HepG2 (cell line): ENCODE measurements around the gene HLF. TPM values are rescaled to one million over a fixed set of nuclear protein-coding genes. Genes with fewer than 3 reads are reported as not detected.

Experiments used
- ATAC-seq: fragments of 200-7000 bp; cut with Tn5 transposase; 3 replicates; pipeline ENCODE4 v1.9.1; 2020; ENCODE audit warnings: mild to moderate bottlenecking, moderate library complexity
- BruUV-seq: library from RNA; stranded (reverse); fragments of 400-500 nt; replicated peaks from 2 replicates; lab custom pipeline; 2021; lab: Mats Ljungman, UMichigan
- CTCF ChIA-PET: fragments of 300-600 bp; formaldehyde crosslinking; extraction: SDS; loops from one replicate; lab custom pipeline; 2021; ENCODE audit warnings: low total read pairs, inconsistent platforms, low intra/inter-chr PET ratio; lab: Yijun Ruan, JAX
- POLR2A ChIA-PET: fragments of 350-600 bp; sonication (Branson Sonifier 250); formaldehyde crosslinking; loops from one replicate; lab custom pipeline; 2020; ENCODE audit warnings: antibody characterized with exemption, inconsistent platforms; lab: Yijun Ruan, JAX
- DNase-seq: peaks from one replicate; pipeline ENCODE4 v3.0.0-alpha.2; 2015; ENCODE audit warnings: low spot score
- FAIRE-seq: peaks from 3 replicates; lab custom pipeline; 2011; peaks lifted over from hg19 to GRCh38; lab: Jason Lieb, UNC
- H2AFZ ChIP-seq: one replicate; pipeline ENCODE4 v1.6.1; 2011; ENCODE audit warnings: low read length, inconsistent platforms
- H3K27ac ChIP-seq: fragments of 300-600 bp; 3 replicates; pipeline ENCODE4 v1.8.0; 2011; ENCODE audit warnings: mixed run types, mild to moderate bottlenecking, mixed read lengths, low read length, inconsistent platforms; ENCODE audit not compliant: insufficient read depth; ENCODE audit errors: extremely low read length
- H3K27me3 ChIP-seq, 2 experiments: fragments of 200-600 bp in 1 of 2; 2 replicates in 1 of 2; 3 replicates in 1 of 2; pipeline versions ENCODE4 v1.6.0 to v1.8.0; 2011; ENCODE audit warnings: low read length in 2 of 2, mild to moderate bottlenecking in 2 of 2, moderate library complexity in 2 of 2, inconsistent platforms in 1 of 2; ENCODE audit not compliant: insufficient read depth in 2 of 2, control insufficient read depth in 1 of 2
- H3K36me3 ChIP-seq, 2 experiments: fragments of 200-600 bp in 1 of 2; replicated peaks in 1 of 2; 2 replicates in 1 of 2; 3 replicates in 1 of 2; pipeline versions ENCODE4 v1.5.1 to v1.8.0; 2011; ENCODE audit warnings: low read length in 2 of 2, inconsistent platforms in 1 of 2; ENCODE audit not compliant: insufficient read depth in 2 of 2, control insufficient read depth in 1 of 2
- H3K4me1 ChIP-seq: 2 replicates; pipeline ENCODE4 v1.5.1; 2012; ENCODE audit warnings: low read length, inconsistent platforms; ENCODE audit not compliant: insufficient read depth
- H3K4me2 ChIP-seq: 2 replicates; pipeline ENCODE4 v1.6.0; 2011; ENCODE audit warnings: low read depth, low read length, inconsistent platforms
- H3K4me3 ChIP-seq, 3 experiments: fragments of 200-600 bp in 1 of 3; sonication (generic), shearing (Covaris generic) in 1 of 3; replicated peaks in 1 of 3; 2 replicates each; pipeline ENCODE4 v1.5.1; 2011 to 2016; ENCODE audit warnings: low read length in 3 of 3, inconsistent platforms in 2 of 3, low read depth in 2 of 3, mild to moderate bottlenecking in 2 of 3, control low read depth in 1 of 3, mixed read lengths in 1 of 3; ENCODE audit not compliant: insufficient read depth in 1 of 3
- H3K79me2 ChIP-seq: one replicate; pipeline ENCODE4 v1.6.1; 2011; ENCODE audit warnings: low read length, inconsistent platforms; ENCODE audit not compliant: insufficient read depth
- H3K9ac ChIP-seq: 2 replicates; pipeline ENCODE4 v1.6.0; 2011; ENCODE audit warnings: mild to moderate bottlenecking, low read depth, low read length, inconsistent platforms; ENCODE audit not compliant: insufficient read depth
- H3K9me3 ChIP-seq: 2 replicates; pipeline ENCODE4 v1.5.1; 2012; ENCODE audit warnings: mild to moderate bottlenecking, low read length
- H4K20me1 ChIP-seq: 2 replicates; pipeline ENCODE4 v1.6.0; 2011; ENCODE audit warnings: inconsistent platforms, mild to moderate bottlenecking, low read length, moderate library complexity; ENCODE audit not compliant: insufficient read depth
- CBX5 ChIP-seq: sonication (generic); formaldehyde crosslinking; IDR thresholded peaks from 2 replicates; pipeline ENCODE4 v1.4.0; 2020; ENCODE audit warnings: missing genetic modification reagents, borderline replicate concordance
- DNMT3B ChIP-seq: conservative IDR thresholded peaks from 2 replicates; pipeline ENCODE4 v1.6.1; 2016; ENCODE audit warnings: missing biosample characterization, control low read depth
- DPF2 ChIP-seq: sonication (generic); formaldehyde crosslinking; IDR thresholded peaks from 2 replicates; pipeline ENCODE4 v1.4.0; 2020; ENCODE audit warnings: mild to moderate bottlenecking, low read depth, missing genetic modification reagents, borderline replicate concordance
- EEA1 ChIP-seq: sonication (generic); formaldehyde crosslinking; IDR thresholded peaks from 2 replicates; pipeline ENCODE4 v1.5.1; 2020; ENCODE audit warnings: mild to moderate bottlenecking, missing genetic modification reagents, borderline replicate concordance
- ESRRA ChIP-seq: sonication (generic); formaldehyde crosslinking; IDR thresholded peaks from 2 replicates; pipeline ENCODE4 v1.5.1; 2020; ENCODE audit warnings: mild to moderate bottlenecking, low read depth, missing genetic modification reagents
- FOXJ3 ChIP-seq: sonication (generic); formaldehyde crosslinking; IDR thresholded peaks from 2 replicates; pipeline ENCODE4 v1.4.0; 2020; ENCODE audit warnings: missing genetic modification reagents, mild to moderate bottlenecking, borderline replicate concordance
- HOXA9 ChIP-seq: sonication (generic); formaldehyde crosslinking; IDR thresholded peaks from 2 replicates; pipeline ENCODE4 v1.8.1; 2022; ENCODE audit warnings: missing genetic modification reagents, mild to moderate bottlenecking, moderate library complexity, borderline replicate concordance
- NFE2 ChIP-seq: sonication (generic); formaldehyde crosslinking; IDR thresholded peaks from 2 replicates; pipeline ENCODE4 v1.4.0; 2020; ENCODE audit warnings: missing genetic modification reagents
- NFE2L2 ChIP-seq: fragments of 150-350 bp; IDR thresholded peaks from 2 replicates; pipeline ENCODE4 v1.6.1; 2014; ENCODE audit warnings: low read length
- NFYC ChIP-seq: IDR thresholded peaks from 2 replicates; pipeline ENCODE4 v1.6.1; 2016; ENCODE audit warnings: missing genetic modification reagents, missing compliant biosample characterization
- NR2F2 ChIP-seq: IDR thresholded peaks from 2 replicates; pipeline ENCODE4 v1.6.1; 2012; ENCODE audit warnings: low read depth, inconsistent platforms, borderline replicate concordance
- NR2F6 ChIP-seq, 2 experiments: IDR thresholded peaks; 2 replicates each; pipeline ENCODE4 v1.6.1; 2016; ENCODE audit warnings: antibody characterized with exemption in 1 of 2, mild to moderate bottlenecking in 1 of 2
- RXRA ChIP-seq: sonication (generic); formaldehyde crosslinking; IDR thresholded peaks from 2 replicates; pipeline ENCODE4 v1.5.1; 2020; ENCODE audit warnings: missing genetic modification reagents
- SP140L ChIP-seq: sonication (generic); formaldehyde crosslinking; IDR thresholded peaks from 2 replicates; pipeline ENCODE4 v1.4.0; 2020; ENCODE audit warnings: missing genetic modification reagents, borderline replicate concordance
- WIZ ChIP-seq: sonication (generic); formaldehyde crosslinking; IDR thresholded peaks from 2 replicates; pipeline ENCODE4 v1.5.1; 2020; ENCODE audit warnings: mild to moderate bottlenecking, missing genetic modification reagents
- XBP1 ChIP-seq: sonication (generic); formaldehyde crosslinking; IDR thresholded peaks from 2 replicates; pipeline ENCODE4 v1.5.0; 2020; ENCODE audit warnings: missing genetic modification reagents
- ZNF430 ChIP-seq: sonication (generic); formaldehyde crosslinking; IDR thresholded peaks from 2 replicates; pipeline ENCODE4 v1.9.0; 2021; ENCODE audit warnings: mild to moderate bottlenecking, missing genetic modification reagents
- ZNF678 ChIP-seq: sonication (generic); formaldehyde crosslinking; IDR thresholded peaks from 2 replicates; pipeline ENCODE4 v1.4.0; 2020; ENCODE audit warnings: mild to moderate bottlenecking, missing genetic modification reagents
- ZNF766 ChIP-seq: sonication (generic); formaldehyde crosslinking; IDR thresholded peaks from 2 replicates; pipeline ENCODE4 v1.5.0; 2020; ENCODE audit warnings: missing genetic modification reagents, borderline replicate concordance
- WGBS: methylation state at CpG from one replicate; pipeline ENCODE4 v1.1.6; 2017; ENCODE audit warnings: low lambda C conversion rate; 5-methylcytosine and 5-hydroxymethylcytosine counted together
- in situ Hi-C: cut with HindIII; loops from 2 replicates; pipeline ENCODE4 v1.10.0; 2017; ENCODE audit warnings: low pct_unique_long_range_greater_than_20kb; ENCODE audit not compliant: extremely low pct_ligation_motif_present
- intact Hi-C: fragments of 100-400 bp; cut with micrococcal nuclease; formaldehyde crosslinking; loops from one replicate; pipeline ENCODE4 v1.10.0; 2022; ENCODE audit not compliant: unreplicated experiment
- polyA plus RNA-seq, 8 experiments: library from polyadenylated mRNA; depleted of rRNA in 3 of 8; stranded (reverse) in 7 of 8; unstranded in 1 of 8; fragments of >200 nt; fragmentation: Illumina TruSeq in 4 of 8; extraction: Trizol in 4 of 8; gene quantifications; 2 replicates each; pipeline versions ENCODE4 v1.2.1 to v1.2.3, GENCODE V29; 2011 to 2016; ENCODE audit warnings: low read depth in 4 of 8, missing spikeins in 1 of 8, mixed read lengths in 1 of 8; ENCODE audit not compliant: insufficient read depth in 1 of 8
- total RNA-seq, 5 experiments: library from RNA; depleted of rRNA; stranded (reverse); fragments of >200 nt; fragmentation: Illumina TruSeq; extraction: Trizol; gene quantifications; 2 replicates each; pipeline ENCODE4 v1.2.3, GENCODE V29; 2016; ENCODE audit warnings: low read depth in 1 of 5
- TF ChIP-seq, protein P1 (sequence below): sonication (generic); formaldehyde crosslinking; IDR thresholded peaks from 2 replicates; pipeline ENCODE4 v1.8.0; 2022; ENCODE audit warnings: missing genetic modification reagents, low read depth, mild to moderate bottlenecking, borderline replicate concordance

HLF gene
- total and polyA plus RNA-seq, 2 of the 13 experiments (the other 11 are each of a cell fraction or from before 2014, with no cell fraction given) = 202 to 346 TPM

DNA sequence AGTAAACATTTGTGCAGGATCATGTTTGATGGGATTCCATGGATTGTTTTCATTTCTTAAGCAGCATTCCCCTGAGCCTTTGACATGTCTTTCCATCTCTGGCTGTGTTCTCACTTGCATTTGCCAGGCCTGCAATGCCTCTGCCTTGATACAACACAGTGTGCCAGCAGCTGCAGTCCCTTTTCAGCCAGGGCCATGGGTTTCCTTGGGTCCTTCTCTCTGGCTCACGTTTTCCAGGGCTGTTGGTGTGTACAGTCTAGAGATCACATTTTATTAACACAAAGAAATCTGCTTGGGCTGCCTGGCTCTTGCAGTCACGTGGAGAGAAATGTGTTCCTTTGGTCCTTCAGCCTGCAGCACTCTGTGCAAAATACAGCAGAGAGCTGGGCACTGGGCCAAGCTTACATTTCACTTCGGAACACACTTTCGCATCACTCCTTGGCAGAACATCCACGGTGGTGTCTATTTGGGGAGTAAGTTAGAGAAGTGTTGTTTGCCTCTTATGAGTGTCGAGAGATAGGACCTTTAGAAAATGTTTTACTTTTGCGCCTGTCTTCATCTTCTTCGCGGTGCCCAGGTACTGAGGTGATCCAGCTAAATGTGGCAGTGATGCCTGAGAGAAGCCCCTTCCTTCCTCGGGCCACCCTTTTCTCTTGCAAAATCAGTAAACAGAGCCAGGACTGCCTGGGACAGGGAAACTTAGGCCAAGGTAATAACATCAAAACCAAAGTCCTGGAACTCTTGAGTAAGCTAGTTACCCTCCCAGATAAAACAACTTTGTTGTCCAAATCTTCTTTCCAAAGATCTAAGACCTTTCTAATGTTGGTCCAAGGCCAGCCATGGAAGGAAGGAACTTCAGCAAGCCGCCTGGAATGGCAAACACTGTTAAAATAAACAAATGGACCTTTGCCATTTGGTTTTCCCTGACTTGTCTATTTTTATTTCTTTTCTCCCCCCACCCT, 20.9 kb downstream of the HLF start:
- FAIRE-seq (peak; percentile 85), DNase-seq (peak; percentile 99), ATAC-seq (peak; percentile 37)
- Histone ChIP-seq H3K27me3 (no peaks in the 10 kb centered on the region), H3K4me3 (peak overlapping the region; percentile 1 to 63 (median 3); a peak in 4 of 6 replicates), H4K20me1 (0 out of 2 replicates have a peak, but pooled peaks cover 5% of the 10 kb centered on the region), H2AFZ (no peak overlapping the region), H3K27ac (peak overlapping the region; percentile 98), H3K79me2 (peaks cover 94% of the 10 kb centered on the region), H3K4me2 (peak overlapping the region; percentile 87), H3K9me3 (no peaks in the 10 kb centered on the region), H3K36me3 (peaks cover 20 to 60% of the 10 kb centered on the region in 2 experiments), H3K9ac (peak overlapping the region; percentile 84), H3K4me1 (peaks cover 100% of the 10 kb centered on the region)
- intact Hi-C loops = loop anchor here (2.0 to 10.0 kb wide), 4 partner anchors 19 to 321 kb away; partner anchors contain the start of genes COX11 and STXBP4
- CTCF ChIA-PET = no interaction called here
- WGBS = 0% methylated on average over 11 of the region's 11 CpGs
- POLR2A ChIA-PET = interaction anchor here (0.9 to 12.4 kb wide), 23 partner anchors 9 to 315 kb away, joined by 3 to 626 read pairs (median 7); partner anchors contain the start of genes HLF and MMD
- TSS peak; percentile 62 for BruUV-seq
- in situ Hi-C loops = no loop called here
- TF ChIP-seq FOXJ3 (CRISPR knock-in tag) (peak; percentile 100), EEA1 (CRISPR knock-in tag) (no peak), RXRA (peak; percentile 96; the same call in 1 of the 2 replicates), NFE2L2 (no peak), SP140L (CRISPR knock-in tag) (0 out of 2 replicates have a peak, but pooled peaks have one; percentile 26), ZNF678 (0 out of 2 replicates have a peak, but pooled peaks have one; percentile 39), XBP1 (CRISPR knock-in tag) (no peak), ZNF766 (CRISPR knock-in tag) (no peak; the same call in 1 of the 2 replicates), DPF2 (CRISPR knock-in tag) (peak; percentile 95), ESRRA (no peak), WIZ (CRISPR knock-in tag) (peak; percentile 61; the same call in 1 of the 2 replicates), NFYC (CRISPR knock-in tag) (peak; percentile 23; the same call in 1 of the 2 replicates), NFE2 (CRISPR knock-in tag) (no peak), NR2F2 (peak; percentile 96), DNMT3B (peak; percentile 83), NR2F6 (IDR thresholded peaks at IDR 0.05) (peak; percentile 95), NR2F6 (CRISPR knock-in tag; IDR thresholded peaks at IDR 0.05) (peak; percentile 86), HOXA9 (CRISPR knock-in tag) (no peak), CBX5 (CRISPR knock-in tag) (peak; percentile 94; the same call in 1 of the 2 replicates), ZNF430 (CRISPR knock-in tag) (peak; percentile 56; the same call in 1 of the 2 replicates)
- TF ChIP-seq, protein P1, sequence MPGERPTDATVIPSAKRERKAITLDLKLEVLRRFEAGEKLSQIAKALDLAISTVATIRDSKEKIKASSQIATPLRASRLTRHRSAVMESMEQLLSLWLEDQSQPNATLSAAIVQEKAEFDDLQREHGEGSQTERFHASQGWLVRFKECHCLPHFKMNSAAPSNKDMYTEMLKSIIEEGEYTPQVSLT (CRISPR knock-in tag) = 0 out of 2 replicates have a peak, but pooled peaks have one; percentile 15
